Ishikawa (cell line): ENCODE results near the gene RPTN.

Source experiments
- CEBPB ChIP-seq: IDR thresholded peaks from 2 replicates; pipeline ENCODE4 v1.6.1; 2012
- CREB1 ChIP-seq: IDR thresholded peaks from 2 replicates; pipeline ENCODE4 v1.6.1; 2012; ENCODE audit warnings: low read depth
- EGR1 ChIP-seq: IDR thresholded peaks from 2 replicates; pipeline ENCODE4 v1.6.1; 2012
- EP300 ChIP-seq: IDR thresholded peaks from 2 replicates; pipeline ENCODE4 v1.6.1; 2012; ENCODE audit warnings: borderline replicate concordance
- FOXM1 ChIP-seq: IDR thresholded peaks from 2 replicates; pipeline ENCODE4 v1.6.1; 2012; ENCODE audit warnings: low read depth, borderline replicate concordance
- NFIC ChIP-seq: IDR thresholded peaks from 2 replicates; pipeline ENCODE4 v1.6.1; 2012
- RAD21 ChIP-seq: IDR thresholded peaks from 2 replicates; pipeline ENCODE4 v1.6.1; 2012; ENCODE audit warnings: low read depth
- TAF1 ChIP-seq: IDR thresholded peaks from 2 replicates; pipeline ENCODE4 v1.6.1; 2012; ENCODE audit warnings: low read depth, mild to moderate bottlenecking
- TCF12 ChIP-seq: IDR thresholded peaks from 2 replicates; pipeline ENCODE4 v1.6.1; 2012; ENCODE audit warnings: low read depth
- TEAD4 ChIP-seq: IDR thresholded peaks from 2 replicates; pipeline ENCODE4 v1.6.1; 2012
- YY1 ChIP-seq: IDR thresholded peaks from 2 replicates; pipeline ENCODE4 v1.6.1; 2012; ENCODE audit warnings: low read depth
- ZBTB7A ChIP-seq: IDR thresholded peaks from 2 replicates; pipeline ENCODE4 v1.6.1; 2012; ENCODE audit warnings: low read depth
- TF ChIP-seq, protein P1 (sequence below): IDR thresholded peaks from 2 replicates; pipeline ENCODE4 v1.6.1; 2012; ENCODE audit warnings: low read depth, mild to moderate bottlenecking
- TF ChIP-seq, protein P2 (sequence below): IDR thresholded peaks from 2 replicates; pipeline ENCODE4 v1.6.1; 2012
- TF ChIP-seq, protein P3 (sequence below): IDR thresholded peaks from 2 replicates; pipeline ENCODE4 v1.6.1; 2012

RPTN gene

DNA sequence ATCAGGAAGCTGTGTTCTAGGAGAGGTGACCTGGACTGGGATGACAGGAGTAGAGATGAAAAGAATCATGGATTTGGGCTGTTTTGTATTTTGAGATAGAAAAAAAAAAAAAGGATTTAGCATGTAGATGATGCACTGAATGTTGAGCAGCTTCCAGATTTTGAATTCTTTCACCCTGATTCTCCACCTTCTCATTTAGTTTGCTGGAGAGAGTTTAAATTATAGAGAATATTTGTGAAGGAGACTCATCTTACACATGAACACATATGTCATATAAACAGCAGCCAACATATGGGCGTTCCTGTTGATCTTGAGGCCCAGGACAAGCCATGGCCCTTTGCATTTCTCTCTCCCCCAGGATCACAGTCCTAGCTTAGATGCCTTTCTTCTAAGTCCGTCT, 7.4 kb downstream of the RPTN start:
- TF ChIP-seq RAD21 (no peak), CEBPB (no peak), TCF12 (no peak), ZBTB7A (no peak), FOXM1 (no peak), CREB1 (no peak), TEAD4 (no peak), YY1 (no peak), EGR1 (no peak), TAF1 (no peak), EP300 (no peak), NFIC (no peak)
- TF ChIP-seq, protein P1, sequence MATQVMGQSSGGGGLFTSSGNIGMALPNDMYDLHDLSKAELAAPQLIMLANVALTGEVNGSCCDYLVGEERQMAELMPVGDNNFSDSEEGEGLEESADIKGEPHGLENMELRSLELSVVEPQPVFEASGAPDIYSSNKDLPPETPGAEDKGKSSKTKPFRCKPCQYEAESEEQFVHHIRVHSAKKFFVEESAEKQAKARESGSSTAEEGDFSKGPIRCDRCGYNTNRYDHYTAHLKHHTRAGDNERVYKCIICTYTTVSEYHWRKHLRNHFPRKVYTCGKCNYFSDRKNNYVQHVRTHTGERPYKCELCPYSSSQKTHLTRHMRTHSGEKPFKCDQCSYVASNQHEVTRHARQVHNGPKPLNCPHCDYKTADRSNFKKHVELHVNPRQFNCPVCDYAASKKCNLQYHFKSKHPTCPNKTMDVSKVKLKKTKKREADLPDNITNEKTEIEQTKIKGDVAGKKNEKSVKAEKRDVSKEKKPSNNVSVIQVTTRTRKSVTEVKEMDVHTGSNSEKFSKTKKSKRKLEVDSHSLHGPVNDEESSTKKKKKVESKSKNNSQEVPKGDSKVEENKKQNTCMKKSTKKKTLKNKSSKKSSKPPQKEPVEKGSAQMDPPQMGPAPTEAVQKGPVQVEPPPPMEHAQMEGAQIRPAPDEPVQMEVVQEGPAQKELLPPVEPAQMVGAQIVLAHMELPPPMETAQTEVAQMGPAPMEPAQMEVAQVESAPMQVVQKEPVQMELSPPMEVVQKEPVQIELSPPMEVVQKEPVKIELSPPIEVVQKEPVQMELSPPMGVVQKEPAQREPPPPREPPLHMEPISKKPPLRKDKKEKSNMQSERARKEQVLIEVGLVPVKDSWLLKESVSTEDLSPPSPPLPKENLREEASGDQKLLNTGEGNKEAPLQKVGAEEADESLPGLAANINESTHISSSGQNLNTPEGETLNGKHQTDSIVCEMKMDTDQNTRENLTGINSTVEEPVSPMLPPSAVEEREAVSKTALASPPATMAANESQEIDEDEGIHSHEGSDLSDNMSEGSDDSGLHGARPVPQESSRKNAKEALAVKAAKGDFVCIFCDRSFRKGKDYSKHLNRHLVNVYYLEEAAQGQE: no peak
- TF ChIP-seq, protein P2, sequence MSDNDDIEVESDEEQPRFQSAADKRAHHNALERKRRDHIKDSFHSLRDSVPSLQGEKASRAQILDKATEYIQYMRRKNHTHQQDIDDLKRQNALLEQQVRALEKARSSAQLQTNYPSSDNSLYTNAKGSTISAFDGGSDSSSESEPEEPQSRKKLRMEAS: no peak
- TF ChIP-seq, protein P3, sequence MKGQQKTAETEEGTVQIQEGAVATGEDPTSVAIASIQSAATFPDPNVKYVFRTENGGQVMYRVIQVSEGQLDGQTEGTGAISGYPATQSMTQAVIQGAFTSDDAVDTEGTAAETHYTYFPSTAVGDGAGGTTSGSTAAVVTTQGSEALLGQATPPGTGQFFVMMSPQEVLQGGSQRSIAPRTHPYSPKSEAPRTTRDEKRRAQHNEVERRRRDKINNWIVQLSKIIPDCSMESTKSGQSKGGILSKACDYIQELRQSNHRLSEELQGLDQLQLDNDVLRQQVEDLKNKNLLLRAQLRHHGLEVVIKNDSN: no peak

DNA sequence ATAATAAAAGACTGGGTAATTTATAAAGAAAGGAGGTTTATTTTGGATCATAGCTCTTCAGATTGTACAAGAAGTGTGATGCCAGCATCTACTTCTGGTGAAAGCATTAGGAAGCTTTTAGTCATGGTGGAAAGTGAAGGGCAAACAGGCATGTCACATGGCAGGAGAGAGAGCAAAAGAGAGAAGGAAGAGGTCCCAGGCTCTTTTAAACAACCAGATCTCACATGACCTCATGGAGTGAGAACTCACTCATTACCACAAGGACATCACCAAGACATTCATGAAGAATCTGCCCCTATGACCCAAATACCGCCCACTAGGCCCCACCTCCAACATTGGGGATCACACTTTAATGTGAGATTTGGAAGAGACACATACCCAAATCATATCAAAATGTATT, 10.0 kb downstream of the RPTN start:
- TF ChIP-seq CEBPB (no peak), YY1 (no peak), TAF1 (no peak), FOXM1 (no peak), EGR1 (no peak), TCF12 (no peak), RAD21 (no peak), NFIC (no peak), CREB1 (no peak), EP300 (no peak), TEAD4 (no peak), ZBTB7A (no peak)
- TF ChIP-seq, protein P3: no peak
- TF ChIP-seq, protein P2: no peak
- TF ChIP-seq, protein P1: no peak

DNA sequence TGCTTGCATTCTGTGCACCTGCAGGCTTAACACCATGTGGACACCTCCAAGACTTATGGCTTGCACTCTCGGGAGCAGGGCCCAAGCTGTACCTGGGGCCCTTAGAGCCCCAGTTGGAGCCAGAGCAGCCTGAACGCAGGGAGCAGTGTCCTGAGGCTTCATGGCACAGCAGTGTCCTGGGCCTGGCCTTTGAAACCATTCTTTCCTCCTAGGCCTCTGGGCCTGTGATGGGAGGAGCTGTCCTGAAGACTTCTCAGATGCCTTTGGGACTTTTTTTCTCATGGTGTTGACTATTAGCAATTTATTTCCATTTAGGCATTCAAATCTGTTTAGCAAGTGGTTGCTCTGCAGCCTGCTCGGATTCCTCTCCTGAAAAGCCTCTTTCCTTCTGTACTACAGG, 11.0 kb downstream of the RPTN start:
- TF ChIP-seq EP300: no peak
- TF ChIP-seq TEAD4: no peak
- no peak for TF ChIP-seq EGR1
- TF ChIP-seq, protein P2: no peak
- TF ChIP-seq, protein P1: no peak
- TF ChIP-seq FOXM1: no peak
- no peak for TF ChIP-seq TCF12
- no peak for TF ChIP-seq YY1

DNA sequence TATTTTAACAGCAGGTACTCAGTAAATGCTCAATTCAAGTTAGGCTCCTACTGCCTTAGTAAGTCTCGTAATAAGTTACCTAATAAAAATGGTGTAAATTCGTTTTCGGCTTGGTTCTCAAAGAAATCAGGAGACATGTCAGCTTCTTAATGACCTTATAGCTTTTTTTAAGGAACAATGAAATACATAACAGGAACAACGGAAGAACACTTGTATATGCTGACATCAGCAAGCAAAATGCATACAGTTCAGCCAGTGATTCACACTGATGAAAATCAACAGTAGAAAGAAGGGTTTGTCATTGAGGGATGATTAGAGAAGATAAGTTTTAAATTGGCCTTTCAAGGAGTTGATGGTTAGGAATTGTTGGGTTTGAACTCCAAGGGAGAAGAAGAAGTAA, 13.3 kb downstream of the RPTN start:
- TF ChIP-seq FOXM1 (no peak), YY1 (no peak), EGR1 (no peak), RAD21 (no peak), TEAD4 (no peak), EP300 (no peak), CEBPB (no peak), TAF1 (no peak), NFIC (no peak), ZBTB7A (no peak), CREB1 (no peak), TCF12 (no peak)
- TF ChIP-seq, protein P3: no peak
- TF ChIP-seq, protein P1: no peak
- TF ChIP-seq, protein P2: no peak
